Mononuclear cell (primary cell): ENCODE results near the gene MAGEC2. TPM values are rescaled to one million over a fixed set of nuclear protein-coding genes. Genes with fewer than 3 reads are reported as not detected.

Experiments
- H3K27me3 ChIP-seq: 2 replicates; pipeline ENCODE4 v1.6.0; 2011; ENCODE audit warnings: low read length, control low read depth; ENCODE audit not compliant: insufficient read depth
- H3K4me1 ChIP-seq: 2 replicates; pipeline ENCODE4 v1.5.1; 2011; ENCODE audit warnings: mild to moderate bottlenecking, low read length, control low read depth; ENCODE audit not compliant: insufficient read depth
- H3K4me3 ChIP-seq: 2 replicates; pipeline ENCODE4 v1.5.1; 2011; ENCODE audit warnings: mild to moderate bottlenecking, low read length, moderate library complexity
- H3K9me3 ChIP-seq: 2 replicates; pipeline ENCODE4 v1.5.1; 2011; ENCODE audit warnings: low read depth, mild to moderate bottlenecking, control low read depth, low read length
- total RNA-seq: library from RNA; depleted of rRNA; stranded (reverse); fragments of >200 nt; gene quantifications from one replicate; pipeline ENCODE4 v1.2.3, GENCODE V29; 2012

MAGEC2 gene, protein sequence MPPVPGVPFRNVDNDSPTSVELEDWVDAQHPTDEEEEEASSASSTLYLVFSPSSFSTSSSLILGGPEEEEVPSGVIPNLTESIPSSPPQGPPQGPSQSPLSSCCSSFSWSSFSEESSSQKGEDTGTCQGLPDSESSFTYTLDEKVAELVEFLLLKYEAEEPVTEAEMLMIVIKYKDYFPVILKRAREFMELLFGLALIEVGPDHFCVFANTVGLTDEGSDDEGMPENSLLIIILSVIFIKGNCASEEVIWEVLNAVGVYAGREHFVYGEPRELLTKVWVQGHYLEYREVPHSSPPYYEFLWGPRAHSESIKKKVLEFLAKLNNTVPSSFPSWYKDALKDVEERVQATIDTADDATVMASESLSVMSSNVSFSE
- not detected for total RNA-seq

DNA sequence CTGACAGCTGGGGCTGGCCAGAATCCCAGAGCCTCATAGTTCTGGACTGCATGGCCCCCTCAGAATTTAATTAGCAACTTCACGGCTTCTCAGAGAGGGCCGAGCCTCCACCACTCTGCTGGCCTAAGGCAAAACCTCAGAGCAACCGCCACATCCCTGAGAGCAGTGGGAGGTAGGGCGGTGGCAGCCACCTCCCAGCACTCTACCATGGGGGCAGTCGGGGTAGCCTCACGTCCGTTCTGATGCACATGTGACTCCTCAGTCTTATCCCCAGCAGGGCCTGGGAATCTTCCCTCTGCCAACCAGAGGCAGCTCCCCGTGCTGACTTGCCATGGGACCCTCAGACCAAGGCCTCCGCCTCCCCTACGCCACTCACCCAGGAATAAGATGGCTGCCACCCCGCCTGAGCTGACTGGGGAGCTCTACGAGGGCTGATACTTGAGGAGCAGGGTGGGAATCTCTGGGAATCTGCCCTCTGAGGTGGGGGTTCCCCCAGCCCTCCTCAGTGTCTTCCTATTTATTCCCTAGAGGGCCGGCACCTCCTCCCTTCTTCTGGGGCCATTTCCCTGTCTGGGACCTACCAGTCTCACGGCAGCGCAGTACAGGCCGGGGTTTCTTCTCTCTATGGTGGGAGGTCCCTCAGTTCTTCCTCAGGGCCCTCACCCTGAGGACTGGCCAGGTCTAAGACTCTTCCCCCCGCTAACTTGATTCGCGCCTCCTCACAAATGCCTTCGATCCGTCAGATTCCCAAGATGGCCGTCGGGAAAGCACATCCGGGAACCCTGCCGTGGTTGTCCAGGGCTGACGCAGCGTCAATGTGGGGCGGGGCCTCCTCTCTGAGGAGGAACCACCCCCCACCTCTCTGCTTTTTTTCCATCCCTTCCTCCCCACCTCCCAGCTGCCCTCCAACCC, at the start of gene MAGEC2:
MAGEC2 (minus strand) TSS at position 769 of the 912 bp plus-strand sequence. CDS start 1,303 bp downstream, outside the sequence.
- Histone ChIP-seq H3K4me3 (no peak within 1 kb of the TSS), H3K27me3 (no peaks in the 10 kb centered on the region), H3K9me3 (no peaks in the 10 kb centered on the region), H3K4me1 (no peaks in the 10 kb centered on the region)

DNA sequence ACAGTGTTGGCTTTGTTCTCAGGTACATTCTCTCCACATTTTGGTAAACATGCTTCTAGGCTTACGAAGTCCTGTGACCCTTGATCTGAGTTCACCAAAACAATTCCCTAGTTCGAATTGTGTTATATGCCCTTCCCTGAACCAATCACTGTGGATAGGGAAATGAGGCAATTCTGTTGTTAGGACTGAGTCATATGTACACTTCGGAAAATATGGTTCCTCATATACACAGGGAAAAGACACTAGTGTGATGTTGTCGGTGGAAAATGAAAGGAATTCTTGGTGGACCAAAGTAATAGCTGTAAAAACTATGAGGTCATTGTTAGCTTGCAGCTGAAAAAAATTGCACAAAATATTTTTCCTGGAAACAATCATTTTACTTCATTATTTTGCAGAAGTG, 46.6 kb upstream of the MAGEC2 start:
- Histone ChIP-seq H3K4me1 (no peaks in the 10 kb centered on the region), H3K27me3 (no peaks in the 10 kb centered on the region)

DNA sequence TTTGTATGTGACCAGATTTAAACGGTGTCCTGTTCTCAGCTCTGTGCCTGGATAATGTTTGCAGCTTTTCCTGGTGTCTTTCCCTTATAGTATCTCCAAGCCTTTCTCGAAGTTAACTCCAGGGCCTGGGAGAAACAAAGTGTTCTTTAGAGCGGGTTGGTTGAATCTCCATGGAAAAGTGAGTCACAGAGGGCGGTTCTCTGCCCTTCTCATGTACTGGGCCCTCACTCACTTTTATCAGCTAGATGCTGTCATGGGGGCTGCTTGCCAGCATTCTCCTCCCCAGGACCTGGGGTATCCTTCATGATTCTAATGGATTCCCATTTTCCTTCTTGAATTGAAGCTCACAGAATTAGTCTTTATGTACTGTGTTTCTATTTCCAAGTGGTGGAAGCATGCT, 46.1 kb upstream of the MAGEC2 start:
- no peaks in the 10 kb centered on the region for H3K9me3 ChIP-seq
- H3K4me1 ChIP-seq = no peaks in the 10 kb centered on the region
- no peak overlapping the region for H3K4me3 ChIP-seq
- H3K27me3 ChIP-seq = no peaks in the 10 kb centered on the region

More for the DNA sequence above, 46.6 kb upstream of the MAGEC2 start:
- no peak overlapping the region for H3K4me3 ChIP-seq
- H3K9me3 ChIP-seq = no peaks in the 10 kb centered on the region

DNA sequence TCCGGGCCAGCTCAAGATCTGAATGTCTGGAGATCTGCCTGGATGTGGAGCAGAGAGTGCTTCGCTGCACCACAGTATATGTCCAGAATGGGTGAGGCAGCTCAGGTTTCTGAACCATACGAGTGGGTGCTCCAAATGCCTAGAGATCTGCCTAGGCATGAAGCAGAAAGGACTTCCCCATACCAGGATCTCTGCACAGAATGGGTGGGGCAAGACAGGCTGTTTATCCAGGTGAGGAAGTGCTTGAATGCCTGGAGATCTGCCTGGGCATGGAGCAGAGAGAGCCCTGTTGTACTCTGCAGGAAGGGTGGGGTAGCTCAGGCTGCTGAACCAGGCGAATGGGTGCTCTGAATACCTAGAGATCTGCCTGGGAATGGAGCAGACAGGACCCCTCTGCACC, 45.4 kb upstream of the MAGEC2 start:
- H3K4me1 ChIP-seq = no peaks in the 10 kb centered on the region
- no peaks in the 10 kb centered on the region for H3K27me3 ChIP-seq
- H3K4me3 ChIP-seq = no peak overlapping the region
- H3K9me3 ChIP-seq = no peaks in the 10 kb centered on the region

DNA sequence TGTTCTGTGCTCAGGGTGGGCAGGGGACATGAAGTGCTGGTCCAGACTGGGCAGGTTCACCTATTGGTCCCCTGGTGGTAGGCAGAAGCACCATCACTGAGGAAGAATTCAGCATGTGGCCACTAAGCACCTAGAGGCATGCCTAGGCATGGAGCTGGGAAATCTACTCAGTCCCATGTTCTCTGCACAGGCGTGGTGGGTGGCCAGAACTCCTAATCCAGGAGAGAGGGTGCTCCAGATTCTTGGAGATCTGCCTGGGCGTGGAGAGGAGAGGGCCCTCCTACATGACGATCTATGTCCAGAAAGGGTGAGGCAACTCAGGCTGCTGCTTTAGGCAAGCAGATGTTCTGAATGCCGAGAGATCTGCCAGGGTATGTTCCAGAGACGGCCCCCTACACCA, 44.6 kb upstream of the MAGEC2 start:
- Histone ChIP-seq H3K4me3 (no peak overlapping the region), H3K27me3 (no peaks in the 10 kb centered on the region), H3K4me1 (no peaks in the 10 kb centered on the region), H3K9me3 (no peaks in the 10 kb centered on the region)

DNA sequence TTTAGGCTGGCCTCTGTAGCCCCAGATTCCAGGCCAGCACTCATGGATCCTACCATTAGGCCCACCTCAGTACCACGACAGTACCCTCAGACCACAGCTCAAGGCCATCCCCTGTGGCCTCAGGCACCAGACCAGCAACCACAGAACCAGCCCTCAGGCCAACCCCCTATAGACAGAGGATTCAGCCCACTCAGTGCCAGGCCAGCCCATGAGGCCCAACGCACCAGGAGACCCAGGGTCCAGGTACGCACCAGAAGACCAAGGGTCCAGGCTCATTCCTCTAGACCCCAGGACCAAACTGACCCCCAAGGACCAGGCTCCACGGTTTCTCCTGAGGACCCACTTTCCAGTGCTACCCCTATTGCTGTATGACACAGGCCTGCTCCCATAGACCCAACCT, 39.5 kb upstream of the MAGEC2 start:
- no peak overlapping the region for H3K4me3 ChIP-seq
- no peaks in the 10 kb centered on the region for H3K4me1 ChIP-seq
- no peaks in the 10 kb centered on the region for H3K27me3 ChIP-seq
- H3K9me3 ChIP-seq = no peaks in the 10 kb centered on the region

DNA sequence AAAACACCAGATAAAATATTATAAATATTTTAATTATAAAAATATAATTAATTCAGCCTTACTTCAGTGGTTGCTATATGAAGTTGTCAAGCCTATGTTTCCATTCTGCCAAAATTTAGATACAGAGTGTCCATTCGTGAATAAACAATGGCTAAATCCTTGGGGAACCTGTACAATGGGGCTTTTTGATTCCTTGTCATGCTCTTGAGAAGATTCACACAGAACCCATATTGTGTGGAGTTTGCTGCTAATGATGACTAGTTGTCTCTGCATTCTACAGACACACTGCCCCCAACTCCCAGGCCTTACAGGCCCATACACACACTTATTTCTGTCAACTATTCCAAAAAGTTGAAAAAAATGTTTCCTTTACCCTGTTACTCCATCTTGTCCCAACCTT, 33.4 kb upstream of the MAGEC2 start:
- Histone ChIP-seq H3K27me3 (no peaks in the 10 kb centered on the region), H3K9me3 (no peaks in the 10 kb centered on the region), H3K4me1 (no peaks in the 10 kb centered on the region), H3K4me3 (no peak overlapping the region)

DNA sequence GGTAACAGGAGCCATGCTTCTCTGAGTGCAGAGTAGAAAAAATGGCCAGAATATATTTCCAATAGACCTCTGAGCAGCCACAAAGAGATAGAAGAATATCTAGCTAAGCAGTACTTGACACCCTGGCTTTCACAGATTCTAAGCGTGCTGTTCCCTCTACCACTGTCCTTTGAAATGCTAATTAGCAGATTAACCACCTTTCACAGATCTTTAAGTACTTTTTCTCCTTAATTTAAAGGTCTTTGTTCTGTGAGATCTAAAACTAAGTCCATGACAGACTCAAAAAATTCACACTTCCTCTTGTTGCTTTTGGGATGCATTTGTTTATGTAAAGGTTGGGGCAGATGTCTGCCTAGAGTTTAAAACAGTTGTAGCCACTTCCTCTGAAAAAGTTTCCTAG, 28.3 kb upstream of the MAGEC2 start:
- no peak overlapping the region for H3K4me3 ChIP-seq
- H3K4me1 ChIP-seq = no peaks in the 10 kb centered on the region
- no peaks in the 10 kb centered on the region for H3K9me3 ChIP-seq
- H3K27me3 ChIP-seq = no peaks in the 10 kb centered on the region

DNA sequence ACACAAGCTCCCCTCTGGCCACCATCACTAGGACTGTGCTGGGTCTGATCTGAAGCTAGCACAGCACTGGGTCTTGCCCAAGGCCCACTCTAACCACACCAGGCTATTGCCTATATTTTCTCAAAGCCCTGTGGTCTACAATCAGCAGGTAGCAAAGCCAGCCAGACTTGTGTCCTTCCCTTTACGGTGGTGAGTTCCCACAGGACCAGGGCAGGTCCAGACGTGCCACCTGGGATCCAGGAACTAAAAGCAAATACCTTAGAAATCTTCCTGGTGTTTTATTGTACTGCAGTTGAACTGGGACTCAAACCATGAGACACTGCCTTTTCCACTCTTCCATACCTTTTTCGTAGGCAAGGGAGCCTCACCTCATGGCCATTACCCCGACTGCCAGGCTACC, 9.0 kb upstream of the MAGEC2 start:
- Histone ChIP-seq H3K4me1 (no peaks in the 10 kb centered on the region), H3K4me3 (no peak overlapping the region), H3K27me3 (no peaks in the 10 kb centered on the region), H3K9me3 (no peaks in the 10 kb centered on the region)

DNA sequence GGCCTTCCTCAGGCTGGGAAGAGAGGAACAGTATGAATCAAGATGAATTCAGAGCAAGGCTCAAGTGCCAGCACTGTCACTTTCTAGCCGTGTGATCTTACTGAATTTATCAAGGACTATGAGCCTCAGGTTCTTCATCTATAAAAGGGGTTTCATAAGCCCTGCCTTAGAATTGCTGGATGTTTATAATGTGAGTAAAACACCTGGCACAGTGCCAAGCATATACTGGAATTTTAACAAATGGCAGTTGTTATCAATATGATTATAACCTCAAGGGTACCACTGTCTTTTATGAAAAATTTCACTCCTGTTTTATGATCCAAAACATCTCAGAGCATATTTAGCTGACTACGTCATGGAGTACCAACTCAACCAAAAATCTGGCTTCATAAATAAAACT, 4.0 kb downstream of the MAGEC2 start:
- Histone ChIP-seq H3K4me3 (no peak overlapping the region), H3K9me3 (no peaks in the 10 kb centered on the region), H3K27me3 (no peaks in the 10 kb centered on the region), H3K4me1 (no peaks in the 10 kb centered on the region)

DNA sequence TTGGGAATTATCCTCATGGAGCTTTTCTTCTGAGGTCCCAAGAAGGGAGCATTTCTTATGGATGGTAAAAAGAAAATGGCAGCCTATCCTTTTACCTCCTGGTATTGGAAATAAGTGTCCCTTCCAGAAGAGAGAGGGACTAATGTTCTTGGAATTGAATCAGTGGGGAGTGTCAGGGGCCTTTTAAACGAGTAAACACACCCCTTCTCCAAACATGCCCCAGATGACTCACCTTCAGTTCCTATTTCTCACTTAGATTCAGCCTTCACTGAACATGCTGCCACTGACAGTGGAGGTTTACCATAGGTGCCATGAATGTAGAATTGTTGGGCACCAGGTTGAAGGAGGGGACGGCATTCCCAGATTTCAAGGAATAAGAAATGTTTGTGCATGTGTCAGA, 19.0 kb downstream of the MAGEC2 start:
- Histone ChIP-seq H3K4me3 (no peak overlapping the region), H3K27me3 (no peaks in the 10 kb centered on the region), H3K9me3 (no peaks in the 10 kb centered on the region), H3K4me1 (no peaks in the 10 kb centered on the region)

DNA sequence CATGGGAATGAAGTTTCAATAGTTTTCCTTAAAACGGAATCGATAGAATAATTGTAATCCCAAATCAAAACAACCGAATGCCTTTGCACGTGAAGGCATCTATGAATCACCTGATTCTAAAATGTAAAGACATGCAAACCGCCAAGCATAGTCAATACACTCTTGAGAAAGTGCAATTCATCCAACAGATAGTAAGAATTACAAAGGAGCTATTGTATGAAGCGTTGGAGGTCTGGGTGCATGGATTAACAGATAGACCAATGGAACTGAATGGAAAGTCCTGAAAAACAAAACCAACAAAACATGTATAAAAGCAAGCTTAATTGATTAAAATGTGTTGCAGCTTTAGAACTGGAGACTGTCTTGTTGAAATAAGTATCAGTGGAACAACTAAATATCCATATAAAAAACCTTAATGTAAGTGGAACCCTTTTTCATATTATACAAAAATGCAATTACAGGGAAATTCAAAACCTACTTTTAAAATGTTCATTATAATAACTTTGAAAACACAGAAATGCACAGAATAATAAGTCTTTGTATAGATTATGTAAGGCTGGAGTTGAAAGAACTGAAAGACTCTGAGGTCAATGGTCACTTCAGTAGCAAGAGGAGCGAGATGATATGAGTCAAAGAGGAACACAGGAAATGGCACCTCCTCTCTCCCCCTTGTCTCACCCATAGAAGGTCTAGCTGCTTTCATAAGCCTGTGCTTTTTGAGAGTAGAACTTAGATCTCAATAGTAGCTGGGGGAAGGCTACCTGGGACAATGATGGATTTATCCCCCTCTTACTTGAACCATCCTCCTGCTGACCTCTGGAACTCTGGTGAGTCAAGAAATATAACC, 20.1 kb downstream of the MAGEC2 start:
- Histone ChIP-seq H3K4me1 (no peaks in the 10 kb centered on the region), H3K9me3 (no peaks in the 10 kb centered on the region), H3K4me3 (no peak overlapping the region), H3K27me3 (no peaks in the 10 kb centered on the region)

DNA sequence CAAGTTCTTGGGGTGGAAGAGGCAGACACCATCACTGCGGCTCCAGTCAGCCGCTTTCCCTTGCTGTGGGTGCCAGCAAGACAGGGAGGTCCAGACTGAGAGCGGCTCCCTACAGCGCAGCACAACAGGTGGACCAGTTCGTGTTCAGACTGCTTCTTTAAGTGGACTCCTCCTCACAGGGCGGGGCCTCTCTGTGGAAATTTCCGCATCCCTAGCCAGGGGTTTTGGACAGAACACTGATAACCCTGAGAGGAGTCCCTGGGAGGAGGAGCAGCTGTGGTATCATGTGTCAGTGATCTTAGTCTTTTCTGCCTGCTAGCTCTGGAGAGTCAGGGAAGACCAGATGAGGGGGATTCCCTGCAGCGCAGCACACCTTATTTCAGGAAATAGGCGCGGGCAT, 48.5 kb downstream of the MAGEC2 start:
- Histone ChIP-seq H3K9me3 (no peaks in the 10 kb centered on the region), H3K4me1 (no peaks in the 10 kb centered on the region), H3K4me3 (no peak overlapping the region), H3K27me3 (no peaks in the 10 kb centered on the region)
